ENCODE data around the gene INPP5A.
"Not testable (repeated sequence)": the region's sequence is repeated elsewhere in the genome, so short reads cannot be mapped to it uniquely, and the experiment has no call there.

INPP5A gene

GRCh38 chr10:132597654-132598053 is 60.1 kb downstream of the INPP5A start:
- H4K8ac ChIP-seq (ENCODE audit: low read depth, low read length): no peak overlapping the region
- no peak overlapping the region for H3K9ac ChIP-seq (ENCODE audit: low read depth, low read length, poor library complexity)
- DNase-seq (ENCODE audit: low spot score): no peak
- no peak overlapping the region for H2BK12ac ChIP-seq (ENCODE audit: low read length)
- H2AK5ac ChIP-seq (ENCODE audit: low read depth, low read length): no peak overlapping the region
- H2AFZ ChIP-seq (ENCODE audit: low read length): no peak overlapping the region
- H4K91ac ChIP-seq (ENCODE audit: low read depth, low read length, poor library complexity): no peak overlapping the region
- peak overlapping the region; percentile 99 for H3K14ac ChIP-seq (ENCODE audit: low read length)
- peaks cover 2 to 10% of the 10 kb centered on the region in 2 donors for H3K4me1 ChIP-seq (ENCODE audit: control insufficient read depth in 2 of 2, insufficient read depth in 1 of 2, low read depth in 1 of 2, low read length in 2 of 2)
- no peak overlapping the region for H3K27ac ChIP-seq (replicated peaks; ENCODE audit: low read length)
- H3K4ac ChIP-seq (ENCODE audit: low read length): no peak overlapping the region
- H2BK5ac ChIP-seq (ENCODE audit: low read length): no peak overlapping the region
- H3K23ac ChIP-seq (ENCODE audit: low read depth, low read length, poor library complexity): peak overlapping the region; percentile 65
- WGBS, 2 donors (ENCODE audit: extremely low coverage in 2 of 2, insufficient read length in 2 of 2, insufficient replicate concordance in 1 of 2): no CpG with 5 or more reads among the region's 21 CpGs
- no peak overlapping the region for H2BK15ac ChIP-seq (ENCODE audit: low read length)
- H3K36me3 ChIP-seq (replicated peaks in 1 of 2; ENCODE audit: control insufficient read depth in 2 of 2, insufficient read depth in 2 of 2, low read length in 2 of 2): no peaks in the 10 kb centered on the region
- H3K4me3 ChIP-seq (ENCODE audit: low read length in 2 of 2): no peak overlapping the region
- peaks cover 9 to 32% of the 10 kb centered on the region in 2 donors for H3K9me3 ChIP-seq (replicated peaks in 1 of 2; ENCODE audit: control insufficient read depth in 2 of 2, insufficient read depth in 1 of 2, low read depth in 1 of 2, low read length in 2 of 2)
- H3K79me1 ChIP-seq (ENCODE audit: low read depth, low read length): peaks cover 7% of the 10 kb centered on the region
- no peaks in the 10 kb centered on the region for H3K27me3 ChIP-seq (ENCODE audit: control insufficient read depth in 3 of 3, insufficient read depth in 3 of 3, low read depth in 1 of 3, low read length in 3 of 3)
- H3K4me2 ChIP-seq (ENCODE audit: insufficient read depth, low read length, poor library complexity, severe bottlenecking): no peak overlapping the region
- H3K18ac ChIP-seq (ENCODE audit: low read length): peak overlapping the region; percentile 44
- H2BK120ac ChIP-seq (ENCODE audit: low read depth, low read length): no peak overlapping the region

DNA sequence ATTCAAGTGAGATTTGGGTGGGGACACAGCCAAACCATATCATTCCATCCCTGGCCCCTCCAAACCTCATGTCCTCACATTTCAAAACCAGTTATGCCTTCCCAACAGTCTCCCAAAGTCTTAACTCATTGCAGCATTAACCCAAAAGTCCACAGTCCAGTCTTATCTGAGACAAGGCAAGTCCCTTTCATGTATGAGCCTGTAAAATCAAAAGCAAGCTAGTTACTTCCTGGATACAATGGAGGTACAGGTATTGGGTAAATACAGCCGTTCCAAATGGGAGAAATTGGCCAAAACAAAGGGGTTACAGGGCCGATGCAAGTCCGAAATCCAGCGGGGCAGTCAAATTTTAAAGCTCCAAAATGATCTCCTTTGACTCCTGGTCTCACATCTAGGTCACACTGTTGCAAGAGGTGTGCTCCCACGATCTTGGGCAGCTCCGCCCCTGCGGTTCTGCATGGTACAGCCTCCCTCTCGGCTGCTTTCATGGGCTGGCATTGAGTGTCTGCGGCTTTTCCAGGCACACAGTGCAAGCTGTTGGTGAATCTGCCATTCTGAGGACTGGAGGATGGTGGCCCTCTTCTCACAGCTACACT is 61.5 kb downstream of the INPP5A start:
- WGBS, 2 donors (ENCODE audit: extremely low coverage in 2 of 2, insufficient read length in 2 of 2, insufficient replicate concordance in 1 of 2): no CpG with 5 or more reads among the region's 9 CpGs
- H3K9me3 ChIP-seq (replicated peaks in 1 of 2; ENCODE audit: control insufficient read depth in 2 of 2, insufficient read depth in 1 of 2, low read depth in 1 of 2, low read length in 2 of 2): peaks cover 13 to 34% of the 10 kb centered on the region in 2 donors

GRCh38 chr10:132599732-132600131 is 62.1 kb downstream of the INPP5A start:
- H3K14ac ChIP-seq (ENCODE audit: low read length): no peak overlapping the region
- no CpG with 5 or more reads among the region's 3 CpGs for WGBS, 2 donors (ENCODE audit: extremely low coverage in 2 of 2, insufficient read length in 2 of 2, insufficient replicate concordance in 1 of 2)
- H2BK5ac ChIP-seq (ENCODE audit: low read length): peak overlapping the region; percentile 4
- H3K18ac ChIP-seq (ENCODE audit: low read length): no peak overlapping the region
- no peak overlapping the region for H2BK120ac ChIP-seq (ENCODE audit: low read depth, low read length)
- H4K8ac ChIP-seq (ENCODE audit: low read depth, low read length): no peak overlapping the region
- no peak overlapping the region for H3K4ac ChIP-seq (ENCODE audit: low read length)
- no peak overlapping the region for H2AK5ac ChIP-seq (ENCODE audit: low read depth, low read length)
- H3K4me3 ChIP-seq (ENCODE audit: low read length in 2 of 2): no peak overlapping the region
- H3K4me1 ChIP-seq (ENCODE audit: control insufficient read depth in 2 of 2, insufficient read depth in 1 of 2, low read depth in 1 of 2, low read length in 2 of 2): peaks cover 4 to 6% of the 10 kb centered on the region in 2 donors
- no peak overlapping the region for H2AFZ ChIP-seq (ENCODE audit: low read length)
- no peak overlapping the region for H3K27ac ChIP-seq (replicated peaks; ENCODE audit: low read length)
- no peak for DNase-seq (ENCODE audit: low spot score)
- no peak overlapping the region for H4K91ac ChIP-seq (ENCODE audit: low read depth, low read length, poor library complexity)
- peaks cover 17 to 38% of the 10 kb centered on the region in 2 donors for H3K9me3 ChIP-seq (replicated peaks in 1 of 2; ENCODE audit: control insufficient read depth in 2 of 2, insufficient read depth in 1 of 2, low read depth in 1 of 2, low read length in 2 of 2)
- no peak overlapping the region for H3K23ac ChIP-seq (ENCODE audit: low read depth, low read length, poor library complexity)
- peaks cover 5% of the 10 kb centered on the region for H3K79me1 ChIP-seq (ENCODE audit: low read depth, low read length)
- H3K4me2 ChIP-seq (ENCODE audit: insufficient read depth, low read length, poor library complexity, severe bottlenecking): no peak overlapping the region
- H3K27me3 ChIP-seq (ENCODE audit: control insufficient read depth in 3 of 3, insufficient read depth in 3 of 3, low read depth in 1 of 3, low read length in 3 of 3): no peaks in the 10 kb centered on the region
- H2BK15ac ChIP-seq (ENCODE audit: low read length): no peak overlapping the region
- no peaks in the 10 kb centered on the region for H3K36me3 ChIP-seq (replicated peaks in 1 of 2; ENCODE audit: control insufficient read depth in 2 of 2, insufficient read depth in 2 of 2, low read length in 2 of 2)
- no peak overlapping the region for H3K9ac ChIP-seq (ENCODE audit: low read depth, low read length, poor library complexity)
- no peak overlapping the region for H2BK12ac ChIP-seq (ENCODE audit: low read length)

More for the DNA sequence above, 61.5 kb downstream of the INPP5A start:
- not testable (repeated sequence) for H3K4me2 ChIP-seq (ENCODE audit: insufficient read depth, low read length, poor library complexity, severe bottlenecking); H2AFZ ChIP-seq (ENCODE audit: low read length); H3K79me1 ChIP-seq (ENCODE audit: low read depth, low read length); H3K4ac ChIP-seq (ENCODE audit: low read length); H3K9ac ChIP-seq (ENCODE audit: low read depth, low read length, poor library complexity); DNase-seq (ENCODE audit: low spot score); H2BK5ac ChIP-seq (ENCODE audit: low read length); H4K91ac ChIP-seq (ENCODE audit: low read depth, low read length, poor library complexity); H3K4me3 ChIP-seq (ENCODE audit: low read length in 2 of 2); H3K27ac ChIP-seq (replicated peaks; ENCODE audit: low read length); H2BK15ac ChIP-seq (ENCODE audit: low read length); H3K18ac ChIP-seq (ENCODE audit: low read length); H3K23ac ChIP-seq (ENCODE audit: low read depth, low read length, poor library complexity); H3K4me1 ChIP-seq (ENCODE audit: control insufficient read depth in 2 of 2, insufficient read depth in 1 of 2, low read depth in 1 of 2, low read length in 2 of 2); H2BK120ac ChIP-seq (ENCODE audit: low read depth, low read length); H3K36me3 ChIP-seq (replicated peaks in 1 of 2; ENCODE audit: control insufficient read depth in 2 of 2, insufficient read depth in 2 of 2, low read length in 2 of 2); H4K8ac ChIP-seq (ENCODE audit: low read depth, low read length); H2AK5ac ChIP-seq (ENCODE audit: low read depth, low read length); H2BK12ac ChIP-seq (ENCODE audit: low read length); H3K27me3 ChIP-seq (ENCODE audit: control insufficient read depth in 3 of 3, insufficient read depth in 3 of 3, low read depth in 1 of 3, low read length in 3 of 3)
- H3K14ac ChIP-seq (ENCODE audit: low read length): peak overlapping the region; percentile 28

DNA sequence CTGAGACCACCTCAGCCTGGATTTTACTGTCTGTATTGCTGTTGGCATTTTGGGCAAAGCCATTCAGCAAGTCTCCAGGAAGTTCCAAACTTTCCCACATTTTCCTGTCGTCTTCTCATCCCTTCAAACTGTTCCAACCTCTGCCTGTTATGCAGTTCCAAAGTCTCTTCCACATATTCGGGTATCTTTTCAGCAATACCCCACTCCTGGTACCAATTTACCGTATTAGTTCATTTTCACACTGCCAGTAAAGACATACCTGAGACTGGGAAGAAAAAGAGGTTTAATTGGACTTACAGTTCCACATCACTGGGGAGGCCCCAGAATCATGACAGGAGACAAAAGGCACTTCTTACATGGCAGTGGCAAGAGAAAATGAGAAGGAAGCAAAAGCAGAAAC is 62.8 kb downstream of the INPP5A start:
- DNase-seq (ENCODE audit: low spot score): no peak
- Histone ChIP-seq H2BK120ac (ENCODE audit: low read depth, low read length) (no peak overlapping the region), H3K18ac (ENCODE audit: low read length) (no peak overlapping the region), H3K23ac (ENCODE audit: low read depth, low read length, poor library complexity) (no peak overlapping the region), H3K4me1 (ENCODE audit: control insufficient read depth in 2 of 2, insufficient read depth in 1 of 2, low read depth in 1 of 2, low read length in 2 of 2) (peaks cover 4 to 6% of the 10 kb centered on the region in 2 donors), H2BK5ac (ENCODE audit: low read length) (no peak overlapping the region), H3K27me3 (ENCODE audit: control insufficient read depth in 3 of 3, insufficient read depth in 3 of 3, low read depth in 1 of 3, low read length in 3 of 3) (no peaks in the 10 kb centered on the region), H4K8ac (ENCODE audit: low read depth, low read length) (no peak overlapping the region), H3K4me3 (ENCODE audit: low read length in 2 of 2) (no peak overlapping the region), H3K79me1 (ENCODE audit: low read depth, low read length) (peaks cover 5% of the 10 kb centered on the region), H4K91ac (ENCODE audit: low read depth, low read length, poor library complexity) (no peak overlapping the region), H3K27ac (replicated peaks; ENCODE audit: low read length) (no peak overlapping the region), H2AFZ (ENCODE audit: low read length) (no peak overlapping the region), H2AK5ac (ENCODE audit: low read depth, low read length) (no peak overlapping the region), H3K9ac (ENCODE audit: low read depth, low read length, poor library complexity) (no peak overlapping the region), H3K4ac (ENCODE audit: low read length) (no peak overlapping the region), H3K36me3 (replicated peaks in 1 of 2; ENCODE audit: control insufficient read depth in 2 of 2, insufficient read depth in 2 of 2, low read length in 2 of 2) (no peaks in the 10 kb centered on the region), H3K14ac (ENCODE audit: low read length) (no peak overlapping the region), H2BK12ac (ENCODE audit: low read length) (no peak overlapping the region), H2BK15ac (ENCODE audit: low read length) (no peak overlapping the region), H3K9me3 (replicated peaks in 1 of 2; ENCODE audit: control insufficient read depth in 2 of 2, insufficient read depth in 1 of 2, low read depth in 1 of 2, low read length in 2 of 2) (peaks cover 17 to 38% of the 10 kb centered on the region in 2 donors), H3K4me2 (ENCODE audit: insufficient read depth, low read length, poor library complexity, severe bottlenecking) (no peak overlapping the region)
- WGBS, 2 donors (ENCODE audit: extremely low coverage in 2 of 2, insufficient read length in 2 of 2, insufficient replicate concordance in 1 of 2): no CpG with 5 or more reads among the region's 3 CpGs

Data from neuronal stem cell (in vitro differentiated cells).